ENCODE results near the gene EXOC4.

GRCh38 chr7:133298080-133298479 lies 45.2 kb downstream of the EXOC4 start:
- TF ChIP-seq POLR2AphosphoS5 (IDR thresholded peaks at IDR 0.05): no peak
- no peak for TF ChIP-seq CTCF (IDR thresholded peaks at IDR 0.05)
